ENCODE results near the gene FXR1. TPM values are rescaled to one million over a fixed set of nuclear protein-coding genes. Genes with fewer than 3 reads are reported as not detected.

The FXR1 gene
- total and polyA plus RNA-seq, 10 of the 15 experiments (the other 5 are each of a cell fraction or from before 2014, with no cell fraction given), result 38.5 to 159 (median 102) TPM

GRCh38 chr3:181007262-181007661 lies 94.8 kb downstream of the FXR1 start:
- ChIA-PET CTCF (no interaction called here), POLR2A (no interaction called here), SMC1A (ENCODE audit: uncharacterized antibody, unreplicated experiment) (interaction anchor here (1.6 kb wide), 1 partner anchor 55 kb away, joined by 3 read pairs; no protein-coding TSS in a partner anchor), RAD21 (ENCODE audit: unreplicated experiment) (no interaction called here)
- Histone ChIP-seq H3K36me3 (ENCODE audit: control insufficient read depth in 2 of 2, insufficient read depth in 2 of 2, low read length in 1 of 2) (no peaks in the 10 kb centered on the region), H3K4me2 (ENCODE audit: control insufficient read depth, insufficient read depth) (no peak overlapping the region), H3K79me2 (ENCODE audit: control insufficient read depth, insufficient read depth, low read length) (no peaks in the 10 kb centered on the region), H2AFZ (ENCODE audit: control insufficient read depth, low read depth, low read length) (no peak overlapping the region), H3K27me3 (replicated peaks in 1 of 2; ENCODE audit: control insufficient read depth in 2 of 2, insufficient read depth in 2 of 2, low read length in 1 of 2) (no peaks in the 10 kb centered on the region), H3K27ac (ENCODE audit: control insufficient read depth, insufficient read depth) (no peak overlapping the region), H3K9ac (ENCODE audit: control insufficient read depth, insufficient read depth, low read length) (no peak overlapping the region), H3K4me1 (ENCODE audit: control insufficient read depth, insufficient read depth, low read length) (no peaks in the 10 kb centered on the region), H3K4me3 (no peak overlapping the region), H4K20me1 (ENCODE audit: control insufficient read depth, insufficient read depth) (no peaks in the 10 kb centered on the region), H3K9me3 (replicated peaks; ENCODE audit: control insufficient read depth, insufficient read depth, low read length) (no peaks in the 10 kb centered on the region; the same call in 2 of the 3 replicates)
- no peak for FAIRE-seq
- in situ Hi-C loops (cut with MboI), result no loop called here
- intact Hi-C loops (cut with micrococcal nuclease; ENCODE audit: unreplicated experiment), result no loop called here
- TF ChIP-seq SMARCA5 (IDR thresholded peaks at IDR 0.05) (no peak), SIX5 (IDR thresholded peaks at IDR 0.05; ENCODE audit: low read depth, low read length, severe bottlenecking) (no peak), CHD2 (IDR thresholded peaks at IDR 0.05; ENCODE audit: borderline replicate concordance, low read depth, low read length) (no peak), EGR1 (IDR thresholded peaks at IDR 0.05; ENCODE audit: borderline replicate concordance in 1 of 2, low read depth in 2 of 2, low read length in 2 of 2) (no peak), KAT2A (conservative IDR thresholded peaks at IDR 0.05; ENCODE audit: control insufficient read depth, low read depth, low read length) (no peak), IRF5 (IDR thresholded peaks at IDR 0.05; ENCODE audit: borderline replicate concordance) (no peak)
- DNase-seq (ENCODE audit: low read depth, low spot score), result no peak
- BruUV-seq (replicated peaks), result no TSS peak
- no peak for ATAC-seq
- 79% methylated on average over 3 of the region's 3 CpGs for WGBS (ENCODE audit: insufficient coverage, insufficient replicate concordance, low lambda C conversion rate, missing lambda C conversion rate)

GRCh38 chr3:181008796-181009195 lies 96.3 kb downstream of the FXR1 start:
- Histone ChIP-seq H3K27ac (ENCODE audit: control insufficient read depth, insufficient read depth) (no peak overlapping the region), H3K27me3 (replicated peaks in 1 of 2; ENCODE audit: control insufficient read depth in 2 of 2, insufficient read depth in 2 of 2, low read length in 1 of 2) (no peaks in the 10 kb centered on the region), H2AFZ (ENCODE audit: control insufficient read depth, low read depth, low read length) (no peak overlapping the region), H3K79me2 (ENCODE audit: control insufficient read depth, insufficient read depth, low read length) (no peaks in the 10 kb centered on the region), H3K4me3 (no peak overlapping the region), H3K9me3 (replicated peaks; ENCODE audit: control insufficient read depth, insufficient read depth, low read length) (no peaks in the 10 kb centered on the region), H3K4me2 (ENCODE audit: control insufficient read depth, insufficient read depth) (no peak overlapping the region), H3K9ac (ENCODE audit: control insufficient read depth, insufficient read depth, low read length) (no peak overlapping the region), H3K36me3 (ENCODE audit: control insufficient read depth in 2 of 2, insufficient read depth in 2 of 2, low read length in 1 of 2) (no peaks in the 10 kb centered on the region), H3K4me1 (ENCODE audit: control insufficient read depth, insufficient read depth, low read length) (no peaks in the 10 kb centered on the region), H4K20me1 (ENCODE audit: control insufficient read depth, insufficient read depth) (no peaks in the 10 kb centered on the region)
- no peak for TF ChIP-seq E2F4 (IDR thresholded peaks at IDR 0.05; ENCODE audit: low read depth, low read length)
- TF ChIP-seq POU2F2 (IDR thresholded peaks at IDR 0.05; ENCODE audit: borderline replicate concordance, low read depth, low read length), result no peak
- TF ChIP-seq CEBPB (IDR thresholded peaks at IDR 0.05; ENCODE audit: borderline replicate concordance in 1 of 2, low read depth in 2 of 2, low read length in 2 of 2), result no peak
- TF ChIP-seq EGR1 (IDR thresholded peaks at IDR 0.05; ENCODE audit: borderline replicate concordance in 1 of 2, low read depth in 2 of 2, low read length in 2 of 2), result no peak
- TF ChIP-seq BRCA1 (IDR thresholded peaks at IDR 0.05; ENCODE audit: low read depth, low read length), result no peak
- no peak for TF ChIP-seq ZNF24 (IDR thresholded peaks at IDR 0.05)
- TF ChIP-seq IKZF1 (conservative IDR thresholded peaks at IDR 0.05), result no peak
- no peak for TF ChIP-seq CHD4 (IDR thresholded peaks at IDR 0.05)
- TF ChIP-seq RELA (IDR thresholded peaks at IDR 0.05; ENCODE audit: borderline replicate concordance, partially characterized antibody), result no peak
- SMC1A ChIA-PET (ENCODE audit: uncharacterized antibody, unreplicated experiment), result no interaction called here
- in situ Hi-C loops (cut with MboI) (no loop called here), intact Hi-C loops (cut with micrococcal nuclease; ENCODE audit: unreplicated experiment) (no loop called here)
- ATAC-seq (no peak), FAIRE-seq (no peak), DNase-seq (ENCODE audit: low read depth, low spot score) (no peak)
- POLR2A ChIA-PET, result no interaction called here
- no TSS peak for BruUV-seq (replicated peaks)
- RAD21 ChIA-PET (ENCODE audit: unreplicated experiment), result no interaction called here
- WGBS (ENCODE audit: insufficient coverage, insufficient replicate concordance, low lambda C conversion rate, missing lambda C conversion rate), result 0% methylated on average over 1 of the region's 1 CpG
- CTCF ChIA-PET, result no interaction called here
